ENCODE results near the gene BHLHA15. TPM values are rescaled to one million over a fixed set of nuclear protein-coding genes. Genes with fewer than 3 reads are reported as not detected.

The BHLHA15 gene
- total RNA-seq, 1 donor, result 1.3 TPM

DNA sequence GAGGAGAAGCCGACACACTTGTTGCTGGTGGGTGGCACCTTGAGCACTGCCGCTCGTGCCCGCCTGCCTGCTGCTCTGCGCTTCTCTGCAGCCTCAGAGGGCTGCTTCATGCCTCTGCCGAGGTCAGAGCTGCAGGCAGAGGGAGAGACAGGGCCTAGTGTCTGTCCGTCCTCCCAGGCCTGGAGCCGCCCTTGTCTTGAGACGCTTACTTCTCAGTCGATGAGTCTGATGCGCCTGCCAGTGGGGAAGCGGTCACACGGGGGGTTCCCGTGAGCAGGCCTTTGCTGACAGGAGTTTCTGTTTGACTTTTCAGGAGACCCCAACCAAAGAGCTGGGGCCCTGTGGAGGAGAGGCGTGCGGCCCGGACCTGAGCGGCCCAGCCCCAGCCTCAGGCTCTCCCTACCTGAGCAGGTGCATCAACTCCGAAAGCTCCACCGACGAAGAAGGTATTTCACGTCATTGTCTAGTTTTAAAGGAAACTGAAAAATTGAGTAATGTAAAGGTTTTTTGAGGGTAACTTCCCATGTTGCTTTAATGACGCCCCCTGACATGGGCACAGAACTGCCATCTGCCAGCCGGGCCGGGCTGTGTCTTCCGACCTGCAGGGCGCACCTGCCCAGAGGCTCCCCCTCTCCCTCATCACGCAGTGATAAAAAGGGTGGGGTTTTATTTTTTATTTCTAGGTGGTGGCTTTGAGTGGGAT, 7.8 kb upstream of the BHLHA15 start:
- DNase-seq (ENCODE audit: low read depth), result no peak
- TF ChIP-seq, protein P1, sequence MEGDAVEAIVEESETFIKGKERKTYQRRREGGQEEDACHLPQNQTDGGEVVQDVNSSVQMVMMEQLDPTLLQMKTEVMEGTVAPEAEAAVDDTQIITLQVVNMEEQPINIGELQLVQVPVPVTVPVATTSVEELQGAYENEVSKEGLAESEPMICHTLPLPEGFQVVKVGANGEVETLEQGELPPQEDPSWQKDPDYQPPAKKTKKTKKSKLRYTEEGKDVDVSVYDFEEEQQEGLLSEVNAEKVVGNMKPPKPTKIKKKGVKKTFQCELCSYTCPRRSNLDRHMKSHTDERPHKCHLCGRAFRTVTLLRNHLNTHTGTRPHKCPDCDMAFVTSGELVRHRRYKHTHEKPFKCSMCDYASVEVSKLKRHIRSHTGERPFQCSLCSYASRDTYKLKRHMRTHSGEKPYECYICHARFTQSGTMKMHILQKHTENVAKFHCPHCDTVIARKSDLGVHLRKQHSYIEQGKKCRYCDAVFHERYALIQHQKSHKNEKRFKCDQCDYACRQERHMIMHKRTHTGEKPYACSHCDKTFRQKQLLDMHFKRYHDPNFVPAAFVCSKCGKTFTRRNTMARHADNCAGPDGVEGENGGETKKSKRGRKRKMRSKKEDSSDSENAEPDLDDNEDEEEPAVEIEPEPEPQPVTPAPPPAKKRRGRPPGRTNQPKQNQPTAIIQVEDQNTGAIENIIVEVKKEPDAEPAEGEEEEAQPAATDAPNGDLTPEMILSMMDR (IDR thresholded peaks at IDR 0.05; ENCODE audit: insufficient read depth, low read depth, low read length), result no peak
- no peak overlapping the region for H3K4me3 ChIP-seq (ENCODE audit: low read depth, low read length)

DNA sequence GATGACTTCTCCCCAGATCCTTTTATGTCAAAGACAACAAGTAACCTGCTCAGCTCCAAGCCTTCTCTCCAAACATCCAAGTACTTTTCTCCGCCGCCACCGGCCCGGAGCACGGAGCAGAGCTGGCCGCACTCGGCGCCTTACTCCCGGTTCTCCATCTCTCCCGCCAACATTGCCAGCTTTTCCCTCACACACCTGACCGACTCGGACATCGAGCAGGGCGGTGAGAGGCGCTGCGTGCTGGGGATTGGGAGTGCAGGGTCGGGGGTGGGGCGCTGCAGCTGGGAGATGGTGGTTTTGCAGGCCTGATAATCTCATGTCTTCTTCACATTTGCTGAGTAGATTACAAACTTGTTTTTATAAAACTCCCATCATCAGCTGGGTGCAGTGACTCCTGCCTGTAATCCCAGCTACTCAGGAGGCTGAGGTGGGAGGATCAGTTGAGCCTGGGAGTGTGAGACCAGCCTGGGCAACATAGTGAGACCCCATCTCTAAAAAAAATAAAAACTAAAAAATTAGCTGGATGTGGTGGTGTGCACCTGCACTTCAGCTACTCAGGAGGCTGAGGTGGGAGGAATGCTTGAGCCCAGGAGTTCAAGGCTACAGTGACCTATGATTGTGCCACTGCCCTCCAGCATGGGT, 7.2 kb upstream of the BHLHA15 start:
- no peak for DNase-seq (ENCODE audit: low read depth)
- TF ChIP-seq, protein P1 (IDR thresholded peaks at IDR 0.05; ENCODE audit: insufficient read depth, low read depth, low read length), result no peak
- no peak overlapping the region for H3K4me3 ChIP-seq (ENCODE audit: low read depth, low read length)

DNA sequence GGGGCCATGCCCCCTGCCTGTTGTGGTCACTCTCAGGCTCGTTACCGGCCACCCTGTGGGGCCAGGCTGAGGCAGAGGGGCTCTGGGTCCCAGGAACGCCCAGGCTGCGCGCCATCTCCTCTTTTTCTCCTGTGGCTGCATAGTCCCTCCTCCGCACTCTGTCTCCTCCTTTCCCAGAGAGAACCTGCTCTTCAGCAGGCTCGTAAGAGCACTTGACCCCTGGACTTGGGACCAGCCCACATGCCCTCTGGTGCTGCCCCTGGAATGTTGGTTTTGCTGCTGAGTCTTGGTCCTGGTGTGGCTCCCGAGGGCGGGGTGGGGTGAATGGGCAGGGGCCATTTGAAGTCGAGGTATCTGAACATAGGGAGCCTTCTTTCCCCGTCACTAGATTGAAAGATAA, 6.6 kb upstream of the BHLHA15 start:
- TF ChIP-seq, protein P1 (IDR thresholded peaks at IDR 0.05; ENCODE audit: insufficient read depth, low read depth, low read length), result no peak
- no peak overlapping the region for H3K4me3 ChIP-seq (ENCODE audit: low read depth, low read length)
- DNase-seq (ENCODE audit: low read depth), result no peak

DNA sequence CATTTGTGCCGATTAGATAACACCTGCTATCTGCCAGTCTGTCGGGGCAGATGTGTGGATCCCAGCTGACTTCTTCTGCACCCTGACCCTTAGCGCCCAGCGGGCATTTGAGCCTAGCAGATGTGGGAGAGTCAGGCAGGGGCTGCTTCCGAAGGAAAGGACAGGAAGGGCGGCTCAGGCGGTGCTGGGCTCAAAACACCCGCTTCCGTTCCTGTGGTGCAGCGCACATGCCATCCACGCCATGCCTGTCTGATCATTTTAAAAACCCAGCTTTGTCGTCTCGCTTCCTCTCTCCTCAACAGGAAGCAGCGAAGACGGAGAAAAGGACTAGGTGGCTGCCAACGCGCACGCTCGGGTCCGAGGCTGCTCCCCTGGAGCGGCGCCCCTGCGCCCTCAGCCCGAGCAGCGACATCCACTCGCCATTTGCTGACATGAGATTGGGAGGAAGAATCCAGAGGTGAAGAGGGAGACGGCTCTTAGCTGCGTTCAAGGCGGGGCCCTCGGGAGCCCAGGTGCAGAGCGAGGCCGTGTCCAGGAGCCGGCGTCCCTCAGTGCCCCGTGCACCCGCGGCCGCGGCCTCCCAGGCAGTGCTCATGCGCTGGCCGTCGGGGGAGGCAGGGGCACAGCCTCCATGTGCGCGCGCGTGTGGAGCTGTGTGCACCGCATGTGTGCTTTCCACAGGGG, 5.9 kb upstream of the BHLHA15 start:
- DNase-seq (ENCODE audit: low read depth), result no peak
- TF ChIP-seq, protein P1 (IDR thresholded peaks at IDR 0.05; ENCODE audit: insufficient read depth, low read depth, low read length), result no peak
- no peak overlapping the region for H3K4me3 ChIP-seq (ENCODE audit: low read depth, low read length)

DNA sequence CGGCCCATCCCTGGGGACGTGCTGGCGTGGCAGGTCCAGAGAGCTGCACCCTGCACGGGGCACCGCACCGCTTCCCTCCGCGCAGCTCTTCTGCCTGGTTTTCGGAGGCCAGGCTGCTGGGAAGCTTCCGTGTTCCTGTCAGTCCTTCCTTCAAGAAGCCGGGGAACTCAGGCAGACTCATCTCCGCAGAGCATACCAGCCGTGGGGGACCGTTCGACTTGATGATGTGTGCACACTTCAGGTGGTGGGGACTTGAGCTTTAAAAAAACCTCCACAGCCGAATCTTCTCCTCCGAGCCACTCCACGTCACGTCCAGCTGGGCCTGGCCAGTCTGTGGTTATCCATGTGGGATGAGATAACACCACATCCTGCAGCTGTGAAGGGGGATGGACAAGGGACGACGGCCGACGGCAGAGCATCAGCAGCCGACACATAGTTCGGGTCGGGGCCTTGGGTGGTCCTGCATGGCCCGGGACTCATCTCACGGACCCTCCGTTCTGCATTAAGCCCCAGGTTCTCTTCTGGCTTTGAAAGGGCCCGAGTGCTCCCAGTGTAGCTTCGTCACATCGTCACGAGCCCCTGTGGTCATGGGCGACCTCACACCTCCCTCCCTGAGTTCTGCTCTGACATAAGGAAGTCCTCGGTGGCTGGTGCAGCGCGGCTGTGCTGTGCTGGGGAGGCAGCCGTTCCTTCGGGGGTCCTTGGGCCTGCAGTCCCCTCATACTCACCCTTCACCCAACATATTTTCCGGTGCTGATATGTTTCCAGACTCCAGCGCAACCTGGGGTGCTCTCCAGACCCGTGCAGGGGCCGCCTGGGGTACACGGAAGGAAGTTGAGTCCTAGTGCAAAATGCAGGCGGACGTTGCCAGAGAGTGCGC, 4.5 kb upstream of the BHLHA15 start:
- H3K4me3 ChIP-seq (ENCODE audit: low read depth, low read length), result no peak overlapping the region
- no peak for DNase-seq (ENCODE audit: low read depth)
- TF ChIP-seq, protein P1 (IDR thresholded peaks at IDR 0.05; ENCODE audit: insufficient read depth, low read depth, low read length), result no peak

DNA sequence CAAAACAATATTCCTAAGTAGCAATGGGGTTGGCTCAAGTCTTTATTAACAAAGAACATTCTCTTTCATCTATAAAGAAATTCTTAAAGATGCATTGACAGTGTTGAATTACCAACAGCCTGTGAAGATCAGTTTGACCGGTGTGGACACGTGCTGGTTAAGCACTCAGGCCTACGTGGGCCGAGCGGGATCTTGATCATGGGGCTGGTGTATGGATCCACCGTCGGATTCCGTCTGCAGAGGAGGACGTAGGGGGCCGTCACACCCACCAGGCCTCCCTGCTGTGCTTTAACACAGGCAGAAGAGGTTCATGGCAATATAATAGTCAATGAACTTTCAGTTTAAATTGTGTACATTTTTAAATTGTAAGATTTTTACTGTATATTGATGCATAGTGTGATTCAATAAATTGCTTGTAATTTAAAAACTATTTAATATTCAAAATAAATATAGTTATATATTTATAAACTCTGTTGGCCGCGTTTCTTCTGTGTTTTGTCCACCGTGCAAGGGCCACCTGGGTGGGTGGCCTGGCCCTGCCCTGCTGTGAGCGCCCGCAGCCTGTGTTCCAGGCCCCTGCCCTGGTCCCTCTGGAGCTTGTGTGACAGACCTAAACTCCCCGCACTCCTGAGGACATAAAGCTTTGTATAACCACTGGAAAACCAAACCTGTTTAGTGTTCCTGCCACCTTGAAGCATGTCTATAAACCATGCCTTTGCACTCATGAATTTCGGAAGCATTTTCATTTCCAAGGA, 1.9 kb upstream of the BHLHA15 start:
- DNase-seq (ENCODE audit: low read depth), result no peak
- H3K4me3 ChIP-seq (ENCODE audit: low read depth, low read length), result no peak overlapping the region
- TF ChIP-seq, protein P1 (IDR thresholded peaks at IDR 0.05; ENCODE audit: insufficient read depth, low read depth, low read length), result no peak

Measured in fibroblast of villous mesenchyme (primary cell).